HG03469 (cell line): ENCODE data around the gene DTNA.
"Not testable (repeated sequence)": the region's sequence is repeated elsewhere in the genome, so short reads cannot be mapped to it uniquely, and the experiment has no call there.

ENCODE experiments used
- ATAC-seq: cut with Tn5 transposase; IDR thresholded peaks from one replicate; pipeline ENCODE4 v1.9.1; 2021; ENCODE audit warnings: mild to moderate bottlenecking, moderate library complexity, moderate number of reproducible peaks; ENCODE audit not compliant: unreplicated experiment

DTNA gene

DNA sequence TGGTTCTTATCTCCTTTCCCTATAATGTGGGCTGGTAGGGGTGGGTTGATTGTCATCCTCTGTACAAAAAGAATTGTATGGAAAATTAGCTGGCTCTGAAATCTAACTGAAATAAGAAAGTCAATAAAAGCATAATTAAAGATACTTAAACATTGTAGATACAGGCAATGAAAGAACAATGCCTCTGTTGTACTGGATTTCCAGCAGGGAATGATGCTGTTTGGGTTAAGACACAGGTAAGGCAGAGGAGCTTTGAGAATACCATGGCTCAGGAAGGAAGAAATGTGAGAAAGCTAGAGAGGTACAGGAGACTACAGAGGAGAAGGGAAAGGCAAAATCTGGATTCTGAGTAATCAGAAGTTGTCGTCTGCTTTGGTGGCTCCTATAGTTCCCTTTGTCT, 10.1 kb downstream of the DTNA start:
- no peak for ATAC-seq

GRCh38 chr18:34723143-34723542, 13.0 kb downstream of the DTNA start:
- no peak for ATAC-seq

DNA sequence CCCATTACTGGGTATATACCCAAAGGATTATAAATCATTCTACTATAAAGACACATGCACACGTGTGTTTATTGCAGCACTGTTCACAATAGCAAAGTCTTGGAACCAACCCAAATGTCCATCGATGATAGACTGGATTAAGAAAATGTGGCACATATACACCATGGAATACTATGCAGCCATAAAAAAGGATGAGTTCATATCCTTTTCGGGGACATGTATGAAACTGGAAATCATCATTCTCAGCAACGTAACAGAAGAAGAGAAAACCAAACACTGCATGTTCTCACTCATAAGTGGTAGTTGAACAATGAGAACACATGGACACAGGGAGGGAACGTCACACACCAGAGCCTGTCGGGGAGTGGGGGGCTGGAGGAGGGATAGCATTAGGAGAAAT, 15.6 kb downstream of the DTNA start:
- not testable (repeated sequence) for ATAC-seq

GRCh38 chr18:34726286-34727004, 16.3 kb downstream of the DTNA start:
- no peak for ATAC-seq

- peak; percentile 78 for ATAC-seq
These were observed 19.2 kb downstream of the DTNA start for GRCh38 chr18:34729264-34729663.

DNA sequence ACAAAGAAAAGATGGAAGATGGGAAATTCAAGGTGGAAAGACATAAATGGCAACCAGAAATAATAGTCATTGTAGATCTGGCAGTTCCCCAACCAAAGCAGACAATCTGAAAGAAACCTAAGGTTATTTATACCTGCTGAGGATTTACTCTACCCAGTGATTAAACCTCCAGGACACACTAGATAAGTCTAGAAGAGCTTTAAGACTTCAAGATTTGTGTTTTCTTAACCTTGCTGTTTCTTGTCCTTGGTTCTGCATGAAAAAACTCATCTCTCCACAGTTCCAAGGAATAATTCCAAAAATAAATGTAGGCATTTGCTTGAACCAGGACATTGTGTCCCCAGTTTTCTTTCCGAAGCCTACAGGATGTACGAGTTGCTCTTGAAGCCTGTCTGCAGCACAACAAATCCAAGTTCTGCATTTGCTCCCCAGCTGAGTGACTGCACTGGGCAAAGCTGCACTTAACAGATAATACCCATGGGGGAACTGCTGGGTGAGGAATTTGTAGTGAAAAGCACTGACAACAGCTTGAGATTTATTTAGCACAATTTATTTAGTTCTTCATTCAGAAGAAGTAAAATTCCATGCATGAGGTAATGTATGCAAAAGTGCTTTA, 19.8 kb downstream of the DTNA start:
- no peak for ATAC-seq

GRCh38 chr18:34730774-34731173, 20.7 kb downstream of the DTNA start:
- no peak for ATAC-seq

DNA sequence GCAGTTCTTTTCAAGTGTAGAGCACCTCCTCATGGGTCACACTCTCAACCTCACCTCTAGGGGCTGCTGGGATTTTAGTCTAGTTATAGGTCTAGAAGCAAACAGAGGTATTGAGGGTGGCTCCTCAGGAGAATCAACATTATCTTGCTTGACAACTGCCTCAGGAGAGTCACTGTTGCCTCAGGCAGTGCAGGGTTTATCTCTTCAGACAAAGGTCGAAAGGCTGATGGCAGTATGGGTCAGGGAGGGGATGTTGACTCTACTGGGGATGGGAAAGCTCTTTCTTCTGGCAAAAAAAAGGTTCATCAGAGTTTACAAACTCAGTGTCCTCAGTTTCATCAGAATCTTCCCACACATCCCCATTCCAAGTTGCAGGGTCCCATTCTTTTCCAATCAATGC, 24.0 kb downstream of the DTNA start:
- ATAC-seq: no peak

DNA sequence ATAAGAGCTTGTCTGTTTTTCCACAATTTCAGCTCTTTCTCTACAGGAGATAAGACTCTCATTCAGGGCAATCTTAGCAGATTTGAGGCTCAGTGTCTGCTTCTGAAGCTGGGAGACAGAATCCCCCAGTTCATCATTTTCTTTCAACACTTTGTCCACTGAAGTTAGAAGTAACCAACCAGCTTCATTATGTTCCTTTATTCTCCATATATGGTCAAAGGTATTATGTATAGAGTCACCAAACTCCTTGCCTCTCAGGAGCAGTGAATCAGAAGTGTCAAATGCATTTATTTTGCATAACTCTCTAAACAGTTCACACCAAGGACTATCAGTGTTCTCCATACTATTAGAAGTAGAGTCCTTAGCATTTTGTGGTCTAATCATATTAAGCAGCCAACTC, 24.4 kb downstream of the DTNA start:
- not testable (repeated sequence) for ATAC-seq

DNA sequence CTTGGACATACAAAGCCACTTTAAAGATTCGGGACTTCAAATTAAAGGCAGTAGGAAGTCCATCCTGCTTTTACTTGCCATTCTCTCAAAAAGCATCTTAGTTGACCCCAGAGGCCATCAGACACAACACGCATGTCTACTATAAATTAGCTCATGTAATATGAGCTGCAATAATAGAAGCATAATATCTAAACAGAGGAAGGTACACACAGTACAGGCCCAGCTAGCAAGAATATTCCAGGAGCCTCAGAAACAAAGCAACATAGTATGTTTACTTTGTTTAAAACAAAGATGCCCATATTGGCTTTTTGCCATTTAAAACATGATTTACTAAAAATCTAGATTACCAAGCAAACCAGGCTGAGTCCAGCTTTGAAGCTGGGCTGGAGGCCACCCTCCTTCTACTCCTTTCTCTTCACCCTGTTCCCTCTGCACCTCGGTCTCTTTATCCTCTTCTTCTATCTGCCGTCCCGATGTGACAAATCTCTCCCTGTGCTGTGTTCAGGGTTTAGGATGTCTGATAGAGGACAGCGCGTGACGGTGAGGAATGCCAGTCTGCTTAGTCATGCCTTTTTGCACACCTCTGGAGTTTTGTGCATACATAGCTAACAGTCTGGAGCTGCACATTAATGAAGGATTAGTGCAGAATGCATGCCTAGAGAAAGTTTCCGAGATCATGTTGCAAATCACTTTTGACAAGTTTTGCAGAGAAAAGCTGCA, 28.2 kb downstream of the DTNA start:
- ATAC-seq: no peak

DNA sequence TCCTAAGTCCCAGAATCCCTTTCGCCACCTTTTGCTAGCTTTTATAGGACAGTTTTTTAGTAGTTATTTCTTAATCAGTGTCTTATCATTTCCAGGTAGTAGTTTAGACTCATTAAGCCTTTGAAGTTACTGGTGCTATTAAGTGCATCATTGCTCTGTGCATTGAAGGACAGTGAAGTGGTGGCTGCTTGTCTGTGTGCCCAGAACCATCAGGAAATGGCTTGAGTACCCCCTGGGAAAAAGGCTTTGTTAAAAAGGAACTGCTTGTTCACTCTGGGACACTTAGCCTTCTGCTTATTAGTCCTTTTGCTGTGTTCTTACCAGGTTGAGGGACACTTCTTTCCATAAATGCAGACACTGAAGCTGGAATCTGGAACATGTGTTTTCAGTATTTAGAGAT, 30.0 kb downstream of the DTNA start:
- ATAC-seq: no peak

DNA sequence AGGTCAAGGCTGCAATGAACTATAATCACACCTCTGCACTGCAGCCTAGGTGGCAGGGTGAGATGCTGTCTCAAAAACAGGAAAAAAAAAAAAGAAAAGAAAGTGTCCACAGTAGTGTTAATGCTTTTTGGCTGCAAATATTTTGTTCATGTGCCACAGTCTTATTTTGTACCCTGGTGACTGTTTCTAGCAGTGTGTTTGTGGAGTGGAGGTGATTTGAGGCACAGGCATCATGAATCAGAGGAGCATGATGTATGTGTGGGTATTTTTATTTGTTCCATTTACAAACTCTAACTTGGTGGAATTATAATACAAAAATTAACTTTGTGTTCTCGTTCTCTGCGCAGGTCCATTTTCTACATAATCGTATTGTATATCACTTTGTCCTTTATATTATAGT, 30.6 kb downstream of the DTNA start:
- no peak for ATAC-seq

DNA sequence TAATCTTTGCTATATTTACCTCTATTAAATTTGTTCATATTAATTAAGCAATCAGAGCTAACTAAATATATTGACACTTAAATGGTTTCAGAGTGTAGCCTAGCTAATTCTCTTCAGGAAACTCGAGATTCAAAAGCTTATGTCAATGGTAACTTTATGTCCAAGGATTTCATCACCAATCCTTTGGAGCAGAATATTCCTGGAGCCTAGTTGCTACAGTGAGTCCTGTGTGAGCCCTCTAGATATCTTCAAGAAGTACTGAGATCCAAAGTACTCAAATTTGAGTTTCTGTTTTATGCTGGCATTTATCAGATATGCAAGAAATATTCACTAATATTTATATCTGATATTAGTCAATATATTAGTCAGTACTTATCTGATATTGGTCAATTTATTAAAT, 31.3 kb downstream of the DTNA start:
- ATAC-seq: no peak

DNA sequence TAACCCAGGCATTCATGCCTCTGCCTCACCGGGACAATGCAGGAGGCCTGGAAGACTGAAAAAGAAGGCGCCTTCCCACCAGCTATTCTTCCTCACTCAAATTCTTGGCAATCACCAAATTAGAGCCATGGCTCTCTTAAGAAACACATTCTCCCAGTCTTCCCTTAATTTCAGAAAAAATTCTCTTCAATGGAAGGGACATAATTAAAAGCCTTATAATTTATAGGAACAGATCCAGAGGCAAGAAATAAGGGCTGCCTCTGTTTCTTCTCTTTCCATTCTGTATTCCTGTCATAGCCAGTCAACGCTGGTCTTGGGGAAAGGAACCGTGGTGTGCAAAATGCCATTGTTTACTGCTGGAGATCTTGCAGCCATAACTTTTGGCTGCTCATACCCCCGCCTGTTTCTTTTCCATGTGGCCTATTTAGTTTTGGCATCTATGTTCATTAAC, 32.8 kb downstream of the DTNA start:
- no peak for ATAC-seq

DNA sequence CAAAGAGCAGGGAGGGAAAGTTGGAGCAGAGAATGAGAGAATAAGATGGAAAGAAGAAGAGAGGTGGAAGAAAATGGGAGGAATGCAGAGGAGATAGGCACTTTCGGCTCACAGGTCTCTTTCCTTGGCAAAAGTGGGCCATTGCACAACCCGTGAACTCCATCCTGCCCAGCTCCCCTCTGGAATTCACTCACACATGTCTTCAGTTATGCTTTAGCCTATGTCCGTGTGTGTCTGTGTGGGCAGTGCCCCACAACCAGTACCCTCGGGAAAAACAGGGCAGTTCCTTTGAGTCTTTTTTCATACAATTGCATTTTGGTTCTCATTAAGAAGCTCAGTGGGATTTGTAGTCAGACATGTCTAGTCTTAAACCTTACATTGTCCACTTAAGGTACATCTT, 34.5 kb downstream of the DTNA start:
- no peak for ATAC-seq

DNA sequence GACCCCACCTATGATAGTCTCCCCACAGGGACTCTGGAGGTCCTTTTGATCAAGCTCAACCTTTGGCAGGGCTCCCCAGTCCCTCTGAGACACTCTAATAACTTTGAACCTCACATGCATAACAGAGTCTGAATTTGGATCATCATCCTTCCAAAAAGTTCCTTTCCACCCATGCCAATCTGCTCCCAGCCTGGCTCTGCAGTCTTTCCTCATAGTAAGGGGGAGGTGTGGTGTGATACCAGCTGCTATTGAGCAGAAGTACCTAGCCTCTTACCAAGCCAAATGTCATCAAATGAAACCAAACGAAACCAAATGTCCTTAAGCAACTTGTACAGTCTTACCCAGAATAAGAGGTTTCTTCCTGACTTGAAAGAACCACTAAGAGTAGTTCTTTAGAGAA, 36.5 kb downstream of the DTNA start:
- no peak for ATAC-seq

DNA sequence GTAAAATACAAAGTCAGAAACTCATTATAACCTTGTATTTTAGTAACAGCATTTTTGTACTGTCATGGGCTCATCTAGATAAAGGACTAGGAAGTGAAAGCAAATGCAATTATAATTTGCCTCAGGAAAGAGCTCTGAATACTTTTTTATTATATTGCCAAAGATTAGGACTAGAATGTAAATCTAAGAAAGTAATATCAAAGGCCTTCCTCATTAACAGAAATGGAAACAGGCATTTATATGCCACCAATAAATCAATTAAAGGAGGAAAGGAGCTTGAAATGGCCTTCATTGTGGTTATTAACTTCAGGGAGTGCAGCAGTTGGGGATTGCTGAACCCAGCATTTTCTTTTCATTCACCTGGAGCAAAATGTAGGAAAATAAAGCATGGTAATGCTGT, 39.6 kb downstream of the DTNA start:
- ATAC-seq: no peak

DNA sequence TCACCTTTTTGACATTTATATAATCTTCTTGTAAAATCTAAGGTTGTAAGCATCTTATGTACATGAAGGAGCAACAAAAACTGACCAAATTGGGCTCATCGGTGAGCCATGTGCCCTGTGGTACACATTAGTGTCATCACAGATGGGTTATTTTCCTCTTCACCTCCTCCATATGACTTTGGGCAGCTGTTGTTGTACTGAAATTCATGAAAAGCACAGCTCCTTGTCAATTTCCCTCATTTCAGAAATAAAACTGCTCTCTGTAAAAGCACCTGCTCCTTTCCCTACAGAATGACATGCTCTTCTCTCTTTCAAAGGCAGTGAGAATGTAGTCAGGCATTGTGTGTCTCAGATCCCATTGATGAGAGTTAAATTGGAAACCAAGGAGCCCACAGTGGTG, 42.0 kb downstream of the DTNA start:
- no peak for ATAC-seq

- ATAC-seq: no peak
These were observed 44.2 kb downstream of the DTNA start for GRCh38 chr18:34754300-34754699.

DNA sequence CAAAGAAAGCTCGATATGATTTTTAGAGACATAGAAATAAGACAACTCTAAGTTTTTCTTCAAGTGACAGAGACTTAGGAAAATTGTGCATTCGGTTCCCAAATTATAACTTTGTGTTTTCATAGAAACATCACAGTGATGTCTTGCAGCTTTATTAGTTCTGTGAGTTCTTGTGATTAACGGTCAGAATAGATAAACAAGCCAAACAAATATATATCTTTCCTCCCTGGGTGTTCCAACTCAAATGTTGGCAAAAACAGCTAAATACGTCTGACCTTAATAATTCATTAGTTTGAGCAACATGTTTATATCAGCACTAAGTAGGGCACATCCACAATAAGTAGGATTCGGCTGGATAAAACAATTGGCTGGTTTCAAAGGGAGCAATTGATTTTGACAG, 47.6 kb downstream of the DTNA start:
- ATAC-seq: no peak

- ATAC-seq: no peak
These were observed 48.4 kb downstream of the DTNA start for GRCh38 chr18:34758378-34758948.

GRCh38 chr18:34760444-34760843, 50.3 kb downstream of the DTNA start:
- no peak for ATAC-seq
